DND-41 (cell line): ENCODE measurements around the gene ABCF3.
A peak's percentile ranks its signal among the peaks of the same experiment; 100 is the strongest.

Experiments
- ATAC-seq: fragments of 200-7000 bp; cut with Tn5 transposase; 3 replicates; pipeline ENCODE4 v1.9.1; 2021; ENCODE audit warnings: low read depth; ENCODE audit not compliant: insufficient read depth
- DNase-seq: peaks from one replicate; pipeline ENCODE4 v3.0.0-alpha.2; 2020
- H2AFZ ChIP-seq: 2 replicates; pipeline ENCODE4 v1.6.0; 2012; ENCODE audit warnings: low read depth, low read length
- H3K27ac ChIP-seq: 2 replicates; pipeline ENCODE4 v1.5.1; 2012; ENCODE audit warnings: low read length, inconsistent platforms
- H3K27me3 ChIP-seq: fragments of 200-600 bp; sonication (generic); 2 replicates; pipeline ENCODE4 v1.6.0; 2012; ENCODE audit warnings: low read length, mild to moderate bottlenecking, inconsistent platforms; ENCODE audit not compliant: insufficient read depth, poor library complexity
- H3K36me3 ChIP-seq: 2 replicates; pipeline ENCODE4 v1.5.1; 2012; ENCODE audit warnings: low read length, inconsistent platforms; ENCODE audit not compliant: insufficient read depth
- H3K4me1 ChIP-seq: 2 replicates; pipeline ENCODE4 v1.5.1; 2012; ENCODE audit warnings: mild to moderate bottlenecking, low read length; ENCODE audit not compliant: insufficient read depth
- H3K4me2 ChIP-seq: 2 replicates; pipeline ENCODE4 v1.6.0; 2012; ENCODE audit warnings: mild to moderate bottlenecking, moderate library complexity, low read length, inconsistent platforms; ENCODE audit not compliant: insufficient read depth
- H3K4me3 ChIP-seq, 2 experiments: fragments of 200-600 bp in 1 of 2; shearing (Covaris generic) in 1 of 2; 2 replicates each; pipeline ENCODE4 v1.5.1; 2012 to 2016; ENCODE audit warnings: inconsistent platforms in 2 of 2, low read length in 2 of 2, mild to moderate bottlenecking in 2 of 2, low read depth in 1 of 2, moderate library complexity in 1 of 2
- H3K79me2 ChIP-seq: 2 replicates; pipeline ENCODE4 v1.6.0; 2012; ENCODE audit warnings: low read length, inconsistent platforms; ENCODE audit not compliant: insufficient read depth
- H3K9ac ChIP-seq: 2 replicates; pipeline ENCODE4 v1.6.0; 2012; ENCODE audit warnings: low read depth, mild to moderate bottlenecking, inconsistent platforms, low read length, moderate library complexity
- H3K9me3 ChIP-seq: 2 replicates; pipeline ENCODE4 v1.5.1; 2012; ENCODE audit warnings: low read length, moderate library complexity, mild to moderate bottlenecking, inconsistent platforms; ENCODE audit not compliant: insufficient read depth, severe bottlenecking
- H4K20me1 ChIP-seq: 2 replicates; pipeline ENCODE4 v1.6.0; 2012; ENCODE audit warnings: low read length; ENCODE audit not compliant: insufficient read depth
- CTCF ChIP-seq: IDR thresholded peaks from 2 replicates; pipeline ENCODE4 v1.5.1; 2012; ENCODE audit warnings: borderline replicate concordance, low read length, moderate library complexity, mild to moderate bottlenecking; ENCODE audit not compliant: poor library complexity, severe bottlenecking; ENCODE audit errors: extremely low read depth
- EZH2 ChIP-seq: IDR thresholded peaks from 3 replicates; pipeline ENCODE4 v1.6.1; 2012; ENCODE audit warnings: borderline replicate concordance, low read depth, mild to moderate bottlenecking, moderate library complexity, low read length, inconsistent platforms; ENCODE audit not compliant: severe bottlenecking

ABCF3 gene

GRCh38 chr3:184186184-184186901, at the start of gene ABCF3:
Gene ABCF3, plus strand, starts transcription at chr3:184186199. Its CDS starts 9 bp downstream, at chr3:184186208.
- no peaks in the 10 kb centered on the region for H3K9me3 ChIP-seq
- H3K36me3 ChIP-seq, result peaks cover 70% of the 10 kb centered on the region
- H3K4me1 ChIP-seq, result peaks cover 29% of the 10 kb centered on the region
- H3K27ac ChIP-seq, result peak within 1 kb of the TSS; percentile 80
- peaks cover 17% of the 10 kb centered on the region for H4K20me1 ChIP-seq
- no peak for TF ChIP-seq EZH2
- TF ChIP-seq CTCF, result peak; percentile 2
- H2AFZ ChIP-seq, result peak within 1 kb of the TSS; percentile 92
- ATAC-seq, result peak; percentile 20
- no peak for DNase-seq
- no peaks in the 10 kb centered on the region for H3K27me3 ChIP-seq
- peak within 1 kb of the TSS; percentile 72 for H3K9ac ChIP-seq
- H3K4me3 ChIP-seq, result peak within 1 kb of the TSS; percentile 47 to 68; a peak in 3 of 4 replicates
- H3K79me2 ChIP-seq, result peaks cover 33% of the 10 kb centered on the region
- H3K4me2 ChIP-seq, result peak within 1 kb of the TSS; percentile 76

GRCh38 chr3:184140436-184140835, 45.6 kb upstream of the ABCF3 start:
- no peak for TF ChIP-seq CTCF
- TF ChIP-seq EZH2, result no peak
- Histone ChIP-seq H3K4me2 (no peak overlapping the region), H3K27ac (no peak overlapping the region), H3K36me3 (peaks cover 78% of the 10 kb centered on the region), H3K79me2 (peaks cover 42% of the 10 kb centered on the region), H3K4me3 (no peak overlapping the region), H4K20me1 (peaks cover 28% of the 10 kb centered on the region), H3K27me3 (no peaks in the 10 kb centered on the region), H3K9ac (no peak overlapping the region), H3K9me3 (no peaks in the 10 kb centered on the region), H2AFZ (no peak overlapping the region), H3K4me1 (peaks cover 23% of the 10 kb centered on the region)
- ATAC-seq (no peak), DNase-seq (no peak)

- Histone ChIP-seq H3K79me2 (peaks cover 24% of the 10 kb centered on the region), H4K20me1 (peaks cover 22% of the 10 kb centered on the region), H2AFZ (no peak overlapping the region), H3K36me3 (peaks cover 76% of the 10 kb centered on the region), H3K4me3 (no peak overlapping the region), H3K27me3 (no peaks in the 10 kb centered on the region), H3K9me3 (no peaks in the 10 kb centered on the region), H3K27ac (no peak overlapping the region), H3K9ac (no peak overlapping the region), H3K4me1 (peaks cover 9% of the 10 kb centered on the region), H3K4me2 (no peak overlapping the region)
- TF ChIP-seq EZH2, result no peak
- DNase-seq, result no peak
- no peak for ATAC-seq
Measured at GRCh38 chr3:184142199-184142598, 43.8 kb upstream of the ABCF3 start.

GRCh38 chr3:184143327-184143726, 42.7 kb upstream of the ABCF3 start:
- Histone ChIP-seq H3K4me1 (no peaks in the 10 kb centered on the region), H3K4me2 (no peak overlapping the region), H3K27ac (no peak overlapping the region), H3K9ac (no peak overlapping the region), H3K36me3 (peaks cover 67% of the 10 kb centered on the region), H3K4me3 (no peak overlapping the region), H2AFZ (no peak overlapping the region), H3K27me3 (no peaks in the 10 kb centered on the region), H4K20me1 (peaks cover 14% of the 10 kb centered on the region), H3K79me2 (peaks cover 13% of the 10 kb centered on the region), H3K9me3 (no peaks in the 10 kb centered on the region)
- ATAC-seq, result no peak
- TF ChIP-seq EZH2 (no peak), CTCF (no peak)
- no peak for DNase-seq
